IMR-90 (cell line): ENCODE results near the gene WIPI1. TPM values are rescaled to one million over a fixed set of nuclear protein-coding genes. Genes with fewer than 3 reads are reported as not detected.

Experiments
- ATAC-seq: fragments of 200-7000 bp; cut with Tn5 transposase; 2 replicates; pipeline ENCODE4 v1.9.1; 2020; ENCODE audit warnings: low read depth, mild to moderate bottlenecking, moderate library complexity
- BruUV-seq: library from RNA; stranded (reverse); fragments of 400-500 nt; replicated peaks from 2 replicates; lab custom pipeline; 2021; lab: Mats Ljungman, UMichigan
- CTCF ChIA-PET: fragments of 300-600 bp; formaldehyde crosslinking; extraction: SDS; loops from one replicate; lab custom pipeline; 2021; ENCODE audit warnings: antibody characterized with exemption; lab: Yijun Ruan, JAX
- POLR2A ChIA-PET: fragments of 300-600 bp; sonication (Branson Sonifier 250); formaldehyde crosslinking; loops from one replicate; lab custom pipeline; 2022; ENCODE audit warnings: antibody characterized with exemption; ENCODE audit not compliant: unreplicated experiment; lab: Charles Lee
- DNase-seq: peaks from one replicate; pipeline ENCODE4 v3.0.0; 2013
- H2AFZ ChIP-seq: replicated peaks from 2 replicates; pipeline ENCODE3; 2013; ENCODE audit warnings: low read length, mild to moderate bottlenecking; ENCODE audit not compliant: poor library complexity
- H2AK5ac ChIP-seq: 2 replicates; pipeline ENCODE4 v1.6.1; 2013; ENCODE audit warnings: low read depth, low read length, inconsistent platforms
- H2AK9ac ChIP-seq: replicated peaks from 2 replicates; pipeline ENCODE3; 2013; ENCODE audit warnings: mild to moderate bottlenecking, low read depth, low read length, moderate library complexity; ENCODE audit not compliant: poor library complexity
- H2BK120ac ChIP-seq: 2 replicates; pipeline ENCODE4 v1.6.1; 2013; ENCODE audit warnings: low read depth, low read length, inconsistent platforms
- H2BK15ac ChIP-seq: 3 replicates; pipeline ENCODE4 v1.6.1; 2013; ENCODE audit warnings: low read depth, low read length, inconsistent platforms
- H2BK20ac ChIP-seq: 2 replicates; pipeline ENCODE4 v1.6.1; 2013; ENCODE audit warnings: low read depth, mild to moderate bottlenecking, inconsistent platforms, low read length, moderate library complexity
- H2BK5ac ChIP-seq: 2 replicates; pipeline ENCODE4 v1.6.1; 2013; ENCODE audit warnings: mild to moderate bottlenecking, low read depth, low read length, inconsistent platforms; ENCODE audit not compliant: poor library complexity, severe bottlenecking
- H3K14ac ChIP-seq: replicated peaks from 2 replicates; pipeline ENCODE4 v1.6.1; 2013; ENCODE audit warnings: low read depth, low read length, inconsistent platforms
- H3K18ac ChIP-seq: 2 replicates; pipeline ENCODE4 v1.6.1; 2013; ENCODE audit warnings: low read depth, low read length, control low read depth
- H3K23ac ChIP-seq: 2 replicates; pipeline ENCODE4 v1.6.1; 2013; ENCODE audit warnings: low read depth, low read length, inconsistent platforms
- H3K27ac ChIP-seq: 2 replicates; pipeline ENCODE4 v1.5.1; 2013; ENCODE audit warnings: mild to moderate bottlenecking, control low read depth, low read length; ENCODE audit not compliant: insufficient read depth
- H3K27me3 ChIP-seq: 2 replicates; pipeline ENCODE4 v1.6.1; 2013; ENCODE audit warnings: low read length; ENCODE audit not compliant: control insufficient read depth, insufficient read depth
- H3K36me3 ChIP-seq: 2 replicates; pipeline ENCODE4 v1.6.1; 2013; ENCODE audit warnings: low read length, mixed read lengths; ENCODE audit not compliant: control insufficient read depth, insufficient read depth
- H3K4ac ChIP-seq: 2 replicates; pipeline ENCODE4 v1.6.1; 2013; ENCODE audit warnings: low read depth, low read length, inconsistent platforms
- H3K4me1 ChIP-seq: 2 replicates; pipeline ENCODE4 v1.6.1; 2013; ENCODE audit warnings: low read length, mixed read lengths; ENCODE audit not compliant: control insufficient read depth, insufficient read depth
- H3K4me2 ChIP-seq: 2 replicates; pipeline ENCODE4 v1.6.1; 2013; ENCODE audit warnings: low read depth, mild to moderate bottlenecking, control low read depth, low read length, moderate library complexity
- H3K4me3 ChIP-seq: 2 replicates; pipeline ENCODE4 v1.5.1; 2013; ENCODE audit warnings: low read depth, mild to moderate bottlenecking, control low read depth, low read length, moderate library complexity; ENCODE audit not compliant: insufficient read depth
- H3K56ac ChIP-seq: 2 replicates; pipeline ENCODE4 v1.6.1; 2013; ENCODE audit warnings: low read length, inconsistent platforms; ENCODE audit not compliant: insufficient read depth; ENCODE audit errors: extremely low read depth
- H3K79me1 ChIP-seq, 2 experiments: 2 replicates each; pipeline ENCODE4 v1.6.1; 2013; ENCODE audit warnings: low read length in 2 of 2, inconsistent platforms in 1 of 2, low read depth in 1 of 2
- H3K9ac ChIP-seq: 2 replicates; pipeline ENCODE4 v1.6.1; 2013; ENCODE audit warnings: low read depth, low read length, control low read depth
- H3K9me1 ChIP-seq: 2 replicates; pipeline ENCODE4 v1.6.1; 2013; ENCODE audit warnings: low read length, inconsistent platforms; ENCODE audit not compliant: insufficient read depth
- H3K9me3 ChIP-seq: 2 replicates; pipeline ENCODE4 v1.6.1; 2013; ENCODE audit warnings: low read length; ENCODE audit not compliant: control insufficient read depth, insufficient read depth
- H4K20me1 ChIP-seq: 2 replicates; pipeline ENCODE4 v1.6.1; 2013; ENCODE audit warnings: low read length, inconsistent platforms; ENCODE audit not compliant: insufficient read depth
- H4K5ac ChIP-seq: 2 replicates; pipeline ENCODE4 v1.6.1; 2013; ENCODE audit warnings: mild to moderate bottlenecking, low read depth, low read length, control low read depth
- H4K8ac ChIP-seq, 2 experiments: 2 replicates each; pipeline ENCODE4 v1.6.1; 2013; ENCODE audit warnings: low read depth in 2 of 2, low read length in 2 of 2, control low read depth in 1 of 2, inconsistent platforms in 1 of 2
- H4K91ac ChIP-seq: 2 replicates; pipeline ENCODE4 v1.6.1; 2013; ENCODE audit warnings: low read depth, low read length, inconsistent platforms; ENCODE audit not compliant: insufficient read depth
- BHLHE40 ChIP-seq: fragments of 150-350 bp; IDR thresholded peaks from 2 replicates; pipeline ENCODE4 v1.6.1; 2016; ENCODE audit warnings: mild to moderate bottlenecking, low read depth, low read length
- CEBPB ChIP-seq: IDR thresholded peaks from 2 replicates; pipeline ENCODE4 v1.6.1; 2012; ENCODE audit warnings: low read depth, low read length, improper control_type of control experiment
- CHD1 ChIP-seq: IDR thresholded peaks from 2 replicates; pipeline ENCODE4 v1.6.1; 2012; ENCODE audit warnings: low read depth, low read length, improper control_type of control experiment
- MAZ ChIP-seq: IDR thresholded peaks from 2 replicates; pipeline ENCODE4 v1.6.1; 2012; ENCODE audit warnings: low read depth, mild to moderate bottlenecking, low read length, improper control_type of control experiment, moderate library complexity, borderline replicate concordance
- NFE2L2 ChIP-seq: fragments of 150-350 bp; IDR thresholded peaks from 2 replicates; pipeline ENCODE4 v1.6.1; 2016; ENCODE audit warnings: low read depth, mild to moderate bottlenecking, low read length
- POLR2A ChIP-seq: IDR thresholded peaks from 2 replicates; pipeline ENCODE4 v1.6.1; 2012; ENCODE audit warnings: mild to moderate bottlenecking, low read depth, low read length
- RCOR1 ChIP-seq: IDR thresholded peaks from 2 replicates; pipeline ENCODE4 v1.6.1; 2012; ENCODE audit warnings: mild to moderate bottlenecking, low read length, improper control_type of control experiment; ENCODE audit not compliant: insufficient replicate concordance
- SMC3 ChIP-seq: fragments of 150-350 bp; IDR thresholded peaks from 2 replicates; pipeline ENCODE4 v1.6.1; 2016; ENCODE audit warnings: low read depth, mild to moderate bottlenecking, antibody characterized with exemption, low read length, moderate library complexity
- WGBS, 2 experiments: methylation state at CpG; one replicate each; pipeline versions ENCODE4 v1.1.5 to v1.1.7; 2013; ENCODE audit warnings: missing lambda C conversion rate in 2 of 2; ENCODE audit not compliant: insufficient read length in 1 of 2; ENCODE audit errors: extremely low coverage in 2 of 2; 5-methylcytosine and 5-hydroxymethylcytosine counted together
- dilution Hi-C: fragments of 300-500 bp; cut with HindIII; formaldehyde crosslinking; loops from one replicate; pipeline ENCODE4 v1.14.3; 2018; ENCODE audit warnings: low sequenced_read_pairs; ENCODE audit not compliant: unreplicated experiment
- in situ Hi-C: fragments of 300-500 bp; cut with MboI; formaldehyde crosslinking; loops from 3 replicates; pipeline ENCODE4 v1.14.3; 2019; ENCODE audit warnings: low sequenced_read_pairs, inconsistent platforms, mixed read lengths
- intact Hi-C: fragments of 100-400 bp; cut with micrococcal nuclease; formaldehyde crosslinking; loops from 2 replicates; pipeline ENCODE4 v1.10.0; 2022
- polyA plus RNA-seq, 3 experiments: library from polyadenylated mRNA; depleted of rRNA; stranded (reverse); fragments of >200 nt; gene quantifications; 2 replicates each; pipeline ENCODE4 v1.2.3, GENCODE V29; 2012; ENCODE audit warnings: low replicate concordance in 1 of 3
- total RNA-seq: library from RNA; depleted of rRNA; stranded (reverse); fragments of >200 nt; gene quantifications from 2 replicates; pipeline ENCODE4 v1.2.3, GENCODE V29; 2012
- TF ChIP-seq, protein P1 (sequence below): fragments of 150-350 bp; IDR thresholded peaks from 2 replicates; pipeline ENCODE4 v1.6.1; 2017; ENCODE audit warnings: mild to moderate bottlenecking, antibody characterized with exemption, low read length, low read depth
- TF ChIP-seq, protein P2 (sequence below): conservative IDR thresholded peaks from 2 replicates; pipeline ENCODE4 v1.5.1; 2012; ENCODE audit warnings: mild to moderate bottlenecking, low read depth, low read length, improper control_type of control experiment

WIPI1 gene
- total and polyA plus RNA-seq, 2 of the 4 experiments (the other 2 are of a cell fraction), result 78.6 to 129 TPM

DNA sequence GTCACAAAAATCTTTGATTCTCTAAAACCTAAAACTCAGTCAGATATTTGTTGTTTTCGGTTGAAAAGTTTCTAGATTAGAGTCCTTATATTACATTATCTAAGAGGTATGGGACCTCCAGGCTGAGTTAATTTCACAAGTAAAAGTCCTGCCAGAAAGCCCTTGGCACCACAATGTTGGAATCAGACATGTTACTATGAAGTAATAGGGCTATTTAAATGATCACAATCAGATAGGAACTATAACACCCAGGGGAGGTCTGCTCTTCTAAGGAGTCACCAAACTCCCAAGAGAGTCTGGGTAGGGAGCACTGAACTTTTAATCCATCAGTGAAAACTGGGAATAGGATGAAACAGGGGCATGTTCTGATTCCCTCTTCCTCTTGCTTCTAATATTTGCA lies 54.2 kb downstream of the WIPI1 start:
- Histone ChIP-seq H3K79me1 (no peaks in the 10 kb centered on the region), H2BK5ac (no peak overlapping the region), H3K27ac (no peak overlapping the region), H3K4me2 (no peak overlapping the region), H3K36me3 (no peaks in the 10 kb centered on the region), H3K9me3 (no peaks in the 10 kb centered on the region), H3K4me3 (no peak overlapping the region), H2BK15ac (no peak overlapping the region), H4K5ac (no peak overlapping the region), H2AK5ac (no peak overlapping the region), H4K20me1 (no peaks in the 10 kb centered on the region), H3K9ac (no peak overlapping the region), H4K91ac (no peak overlapping the region), H2BK20ac (no peak overlapping the region), H4K8ac (no peak overlapping the region), H2AFZ (no peak overlapping the region), H3K23ac (no peak overlapping the region), H3K4me1 (peaks cover 4% of the 10 kb centered on the region), H3K14ac (no peak overlapping the region), H3K9me1 (peaks cover 5% of the 10 kb centered on the region), H2BK120ac (no peak overlapping the region), H3K4ac (no peak overlapping the region), H3K56ac (no peak overlapping the region), H3K18ac (no peak overlapping the region), H2AK9ac (no peak overlapping the region), H3K27me3 (no peaks in the 10 kb centered on the region)
- dilution Hi-C loops (no loop called here), intact Hi-C loops (no loop called here), in situ Hi-C loops (loop anchor here (5.0 kb wide), 1 partner anchor 141 kb away; no protein-coding TSS in a partner anchor)
- DNase-seq, result no peak
- ChIA-PET CTCF (no interaction called here), POLR2A (no interaction called here)
- no CpG with 5 or more reads among the region's 1 CpG for WGBS, 2 experiments
- no peak for ATAC-seq
- no peak for TF ChIP-seq BHLHE40
- TF ChIP-seq CEBPB, result no peak
- TF ChIP-seq RCOR1, result no peak
- TF ChIP-seq, protein P1, sequence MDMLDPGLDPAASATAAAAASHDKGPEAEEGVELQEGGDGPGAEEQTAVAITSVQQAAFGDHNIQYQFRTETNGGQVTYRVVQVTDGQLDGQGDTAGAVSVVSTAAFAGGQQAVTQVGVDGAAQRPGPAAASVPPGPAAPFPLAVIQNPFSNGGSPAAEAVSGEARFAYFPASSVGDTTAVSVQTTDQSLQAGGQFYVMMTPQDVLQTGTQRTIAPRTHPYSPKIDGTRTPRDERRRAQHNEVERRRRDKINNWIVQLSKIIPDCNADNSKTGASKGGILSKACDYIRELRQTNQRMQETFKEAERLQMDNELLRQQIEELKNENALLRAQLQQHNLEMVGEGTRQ, result no peak
- TF ChIP-seq MAZ, result no peak
- TF ChIP-seq POLR2A, result no peak
- TF ChIP-seq, protein P2, sequence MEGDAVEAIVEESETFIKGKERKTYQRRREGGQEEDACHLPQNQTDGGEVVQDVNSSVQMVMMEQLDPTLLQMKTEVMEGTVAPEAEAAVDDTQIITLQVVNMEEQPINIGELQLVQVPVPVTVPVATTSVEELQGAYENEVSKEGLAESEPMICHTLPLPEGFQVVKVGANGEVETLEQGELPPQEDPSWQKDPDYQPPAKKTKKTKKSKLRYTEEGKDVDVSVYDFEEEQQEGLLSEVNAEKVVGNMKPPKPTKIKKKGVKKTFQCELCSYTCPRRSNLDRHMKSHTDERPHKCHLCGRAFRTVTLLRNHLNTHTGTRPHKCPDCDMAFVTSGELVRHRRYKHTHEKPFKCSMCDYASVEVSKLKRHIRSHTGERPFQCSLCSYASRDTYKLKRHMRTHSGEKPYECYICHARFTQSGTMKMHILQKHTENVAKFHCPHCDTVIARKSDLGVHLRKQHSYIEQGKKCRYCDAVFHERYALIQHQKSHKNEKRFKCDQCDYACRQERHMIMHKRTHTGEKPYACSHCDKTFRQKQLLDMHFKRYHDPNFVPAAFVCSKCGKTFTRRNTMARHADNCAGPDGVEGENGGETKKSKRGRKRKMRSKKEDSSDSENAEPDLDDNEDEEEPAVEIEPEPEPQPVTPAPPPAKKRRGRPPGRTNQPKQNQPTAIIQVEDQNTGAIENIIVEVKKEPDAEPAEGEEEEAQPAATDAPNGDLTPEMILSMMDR, result no peak
- no peak for TF ChIP-seq NFE2L2
- no peak for TF ChIP-seq CHD1
- TF ChIP-seq SMC3, result no peak
- no TSS peak for BruUV-seq
